Hematopoietic multipotent progenitor cell treated with erythropoietin and hydrocortisone succinate and interleukin-3 and kit ligand, for 15 days (in vitro differentiated cells): ENCODE results near the gene KRTAP6-3.

ENCODE experiments used
- DNase-seq: peaks from one replicate; pipeline ENCODE4 v3.0.0-alpha.2; 2015; ENCODE audit warnings: low spot score

KRTAP6-3 gene, protein sequence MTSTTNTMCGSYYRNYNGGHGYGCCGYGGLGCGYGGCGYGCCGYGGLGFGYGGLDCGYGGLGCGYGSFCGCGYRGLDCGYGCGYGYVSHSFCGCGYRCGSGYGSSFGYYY

DNA sequence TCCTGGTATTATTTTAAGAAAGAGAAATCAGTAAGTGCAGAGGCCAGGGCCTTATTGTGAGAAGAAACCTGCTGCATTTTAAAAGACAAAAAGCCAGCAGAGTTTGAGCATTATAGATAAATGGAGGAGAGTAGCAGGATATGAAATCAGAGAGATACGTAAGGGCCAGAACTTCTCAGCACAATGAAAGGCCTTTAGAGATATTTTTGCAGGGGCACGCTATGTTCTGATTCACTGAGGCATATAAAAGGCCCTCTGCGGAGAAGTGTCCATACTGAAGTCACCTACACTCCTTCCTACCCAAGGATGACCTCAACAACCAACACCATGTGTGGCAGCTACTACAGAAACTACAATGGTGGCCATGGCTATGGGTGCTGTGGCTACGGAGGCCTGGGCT is at the start of gene KRTAP6-3:
KRTAP6-3 (plus strand) TSS at position 301 of the 400 bp plus-strand sequence; CDS start at position 307, 6 bp downstream.
- no peak for DNase-seq

DNA sequence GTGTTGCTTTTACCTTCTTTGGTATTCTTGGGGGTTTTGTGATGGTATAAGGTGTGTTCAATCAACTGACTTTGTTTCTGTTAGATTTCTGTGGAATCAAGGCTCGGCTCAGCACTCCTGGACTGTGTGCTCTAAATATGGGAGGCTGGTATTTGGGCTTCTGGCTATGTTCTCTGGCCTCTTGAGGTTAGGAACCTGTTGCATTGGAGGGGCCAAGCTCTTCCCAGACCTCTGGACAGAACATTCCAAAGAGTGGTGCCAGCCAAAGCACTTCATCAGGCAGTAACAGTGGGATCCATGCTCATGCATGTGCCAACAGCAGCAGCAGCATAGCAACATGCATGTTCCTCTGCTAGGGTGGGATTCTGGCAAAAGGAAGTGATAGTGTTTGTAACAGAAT is 39.5 kb upstream of the KRTAP6-3 start:
- DNase-seq: no peak

DNA sequence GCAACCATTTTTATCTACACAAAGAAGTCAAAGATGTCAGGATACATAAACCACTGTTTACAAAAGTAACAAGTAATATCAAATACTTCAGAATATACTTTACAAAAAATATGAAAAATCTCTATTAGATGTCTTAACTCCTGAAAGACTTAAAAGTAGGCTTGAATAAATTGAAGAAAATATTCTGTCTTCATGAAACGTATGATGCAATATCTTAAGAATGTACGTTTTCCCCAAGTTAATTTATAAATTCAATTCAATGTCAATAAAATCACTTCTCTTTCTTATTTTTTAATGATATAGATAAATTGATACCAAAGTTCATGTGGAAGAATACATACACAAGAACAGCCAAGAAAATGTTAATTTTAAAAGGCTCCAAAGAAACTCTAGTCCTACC is 37.1 kb upstream of the KRTAP6-3 start:
- no peak for DNase-seq

DNA sequence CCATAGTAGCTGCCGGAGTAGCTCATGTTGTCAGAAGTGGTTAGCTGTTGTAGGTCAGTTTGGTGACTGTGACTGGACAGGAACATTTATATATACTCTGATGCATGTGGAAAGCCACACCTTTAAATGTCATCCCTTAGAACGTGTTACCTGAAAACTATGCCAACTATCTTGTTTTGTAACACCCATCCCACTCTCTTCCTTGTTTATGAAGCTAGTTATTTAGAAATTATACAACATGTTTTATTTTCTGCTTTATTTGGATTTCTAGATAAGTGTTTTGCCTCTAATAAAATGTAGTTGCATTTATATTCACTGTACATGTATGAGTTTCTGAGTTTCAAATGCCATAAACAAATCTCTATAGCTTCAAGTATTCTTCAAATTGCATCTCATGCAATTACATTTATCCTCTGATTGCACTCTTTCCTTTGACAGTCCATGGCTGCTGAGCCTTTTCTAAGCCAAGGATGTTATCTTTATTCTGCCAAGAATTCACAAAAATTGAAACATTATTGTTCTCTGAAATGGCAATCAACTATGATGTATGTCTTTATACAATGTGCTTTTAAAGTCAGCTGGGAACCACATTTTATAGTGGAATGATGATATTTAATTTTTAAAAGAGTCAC is 30.9 kb upstream of the KRTAP6-3 start, which contains the start of gene KRTAP19-7:
KRTAP19-7 (minus strand) TSS at position 51 of the 632 bp plus-strand sequence; CDS start at position 26, 25 bp downstream.
- DNase-seq: no peak

DNA sequence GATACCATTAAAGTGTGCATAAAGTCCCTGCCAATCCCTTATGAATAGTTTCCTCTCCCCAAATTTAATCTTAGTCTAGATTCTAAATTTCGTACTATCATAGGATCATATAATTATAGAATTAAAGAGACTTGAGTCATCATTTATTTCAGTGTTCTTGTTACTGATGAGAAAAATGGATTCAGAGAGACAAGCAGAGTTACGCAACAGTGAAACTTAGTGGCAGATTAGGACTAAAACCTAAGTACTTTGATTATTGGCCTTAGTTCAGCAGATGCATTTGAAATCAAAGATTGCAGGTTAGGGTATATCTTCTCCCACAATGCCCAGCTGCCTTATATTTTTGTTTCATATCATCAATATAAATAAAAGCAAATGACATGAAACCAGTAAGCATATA is 30.3 kb upstream of the KRTAP6-3 start:
- DNase-seq: no peak

DNA sequence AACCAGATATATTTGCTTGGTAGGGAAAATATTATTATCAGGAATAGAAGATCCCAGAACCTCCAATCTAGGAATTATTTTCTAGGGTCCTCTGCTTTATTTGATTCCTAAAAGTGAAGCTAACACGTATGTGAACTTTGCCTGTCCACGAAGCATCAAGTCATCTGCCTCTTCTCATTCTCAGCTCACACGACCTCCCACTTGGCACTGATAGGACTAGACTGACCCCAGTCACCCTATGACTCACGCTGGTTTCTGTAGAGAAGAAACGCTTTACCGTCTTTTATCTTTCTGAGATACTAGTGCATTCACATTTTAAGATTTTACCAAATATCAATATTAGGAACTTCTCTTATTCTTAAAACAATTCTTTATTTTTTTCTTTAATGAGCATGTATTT is 29.2 kb upstream of the KRTAP6-3 start:
- DNase-seq: no peak

DNA sequence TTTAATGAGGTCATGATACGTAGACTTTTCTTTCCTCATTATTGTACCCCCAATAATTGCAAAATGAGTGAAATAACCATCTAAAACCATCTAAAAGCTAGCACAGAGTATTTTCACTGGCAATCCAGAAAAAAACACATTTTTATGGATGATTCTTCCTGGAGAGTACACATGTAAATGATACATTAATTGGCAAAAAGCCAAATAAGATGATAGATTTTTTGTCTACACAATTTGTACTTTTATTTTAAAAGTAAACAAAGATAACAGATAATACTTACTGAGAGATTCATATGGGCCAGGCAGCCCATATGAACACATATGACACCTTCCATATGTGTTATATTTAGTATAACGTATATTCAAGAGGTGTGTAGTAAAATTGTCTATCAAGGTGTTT is 28.6 kb upstream of the KRTAP6-3 start:
- no peak for DNase-seq

DNA sequence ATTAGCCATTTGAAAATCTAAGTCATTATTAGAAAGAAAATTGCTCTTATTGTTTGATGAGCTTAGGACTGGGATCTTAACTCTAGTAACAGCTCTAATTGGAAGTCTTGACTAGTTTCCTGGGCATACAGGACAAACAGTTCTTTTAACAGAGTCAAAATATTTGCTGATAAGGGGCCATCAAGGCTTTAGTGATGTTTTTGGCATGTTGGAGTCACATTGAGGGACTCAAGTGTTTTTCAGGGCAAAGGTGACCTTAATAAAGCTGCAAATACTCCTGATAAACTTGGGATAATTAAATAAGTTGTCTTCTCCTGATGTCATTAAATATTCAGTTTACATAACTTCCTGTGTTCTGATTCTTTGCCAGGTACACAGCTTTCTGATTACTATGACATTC is 24.6 kb upstream of the KRTAP6-3 start:
- no peak for DNase-seq

DNA sequence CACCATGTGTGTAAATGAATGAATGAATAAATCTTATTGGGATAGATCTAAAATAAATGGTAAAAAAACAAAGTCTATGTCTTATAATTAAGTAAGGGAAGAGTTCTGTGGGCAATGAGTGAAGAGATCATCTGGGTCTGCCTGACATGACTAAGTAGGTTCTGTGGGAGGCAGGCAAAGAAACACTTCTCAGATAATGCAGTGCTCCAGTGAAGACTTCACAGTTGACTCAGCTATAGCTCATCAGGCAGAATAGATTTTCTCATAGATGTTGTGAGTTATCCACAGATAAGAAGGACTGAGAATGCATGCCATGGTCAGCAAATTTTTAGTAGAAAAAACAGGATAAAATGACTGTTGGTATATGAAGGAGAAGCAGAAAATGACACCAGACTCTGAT is 14.5 kb upstream of the KRTAP6-3 start:
- no peak for DNase-seq

DNA sequence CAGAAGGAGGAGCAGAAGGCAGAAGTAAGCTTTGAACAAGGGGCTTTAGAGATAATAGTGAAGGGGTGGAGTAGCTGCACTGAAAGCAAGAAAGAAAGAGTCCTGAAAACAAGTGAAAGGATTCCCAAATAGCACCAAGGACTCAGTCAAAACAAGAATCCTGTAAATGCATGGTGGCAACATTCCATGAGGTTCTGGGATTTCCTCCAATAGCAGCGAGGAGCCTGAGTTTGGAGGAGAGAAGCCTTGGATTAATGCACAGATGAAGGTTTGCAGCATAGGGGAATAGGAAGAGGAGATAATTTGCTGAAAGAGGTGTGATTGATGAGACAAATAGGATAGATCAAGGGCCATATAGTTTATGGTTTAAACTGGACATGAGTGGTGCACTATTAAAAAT is 12.9 kb upstream of the KRTAP6-3 start:
- DNase-seq: no peak

DNA sequence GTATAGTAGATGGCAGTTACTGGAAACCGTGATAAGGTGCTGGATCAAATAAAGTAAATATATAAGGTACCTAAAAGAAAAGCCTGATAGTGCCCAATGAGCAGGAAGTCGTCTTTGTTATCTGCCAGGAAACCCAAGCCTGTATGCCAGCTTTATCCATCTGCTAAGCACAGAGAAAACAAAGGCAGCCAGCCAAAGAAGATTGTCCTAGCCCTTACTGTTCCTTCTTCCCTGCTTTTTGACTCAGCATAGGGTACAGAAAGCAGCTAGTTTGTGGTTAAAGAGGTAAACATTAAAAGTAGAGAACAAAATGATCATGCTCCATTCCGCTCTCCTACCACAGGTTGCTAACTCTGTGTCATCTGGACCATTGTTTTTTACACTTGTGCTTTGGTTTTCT is 12.1 kb upstream of the KRTAP6-3 start:
- DNase-seq: no peak

DNA sequence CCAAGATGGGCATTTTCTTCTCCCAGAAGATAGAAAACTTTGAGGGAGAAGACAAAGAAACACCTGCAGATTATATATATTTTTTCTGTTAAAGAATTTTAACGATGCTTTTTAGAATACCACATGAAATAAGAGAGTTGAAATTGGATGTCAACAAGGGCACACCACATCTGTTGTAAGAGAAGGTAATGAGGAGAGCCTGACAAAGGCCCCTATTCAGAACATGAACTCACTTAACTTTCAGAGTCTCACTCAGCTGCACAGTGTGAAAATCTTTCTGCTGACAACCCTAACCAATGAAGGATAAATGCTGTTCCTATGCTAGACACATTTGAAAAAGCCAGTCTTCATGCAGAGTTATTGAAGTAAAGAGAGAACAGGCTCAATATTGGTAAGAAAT is 9.4 kb upstream of the KRTAP6-3 start:
- DNase-seq: no peak

DNA sequence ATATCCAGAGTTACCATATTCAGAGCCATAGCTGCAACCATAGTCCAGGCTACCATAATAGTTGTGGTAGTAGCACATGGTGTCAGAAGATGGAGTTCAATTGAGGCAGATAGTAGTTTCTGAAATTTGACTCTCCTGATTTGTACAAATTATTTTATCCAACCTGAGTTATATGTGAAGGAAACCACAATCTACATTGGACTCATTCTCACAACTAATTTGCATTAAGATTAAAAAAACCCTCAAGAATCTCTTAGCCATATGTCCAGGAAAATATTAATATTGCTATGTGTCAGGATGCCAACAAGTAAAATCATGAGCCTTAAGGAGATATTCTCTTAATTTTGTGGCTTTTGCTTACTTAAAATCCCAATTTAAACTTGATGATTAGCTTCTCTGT is 1.9 kb upstream of the KRTAP6-3 start, which contains the start of gene KRTAP22-2:
KRTAP22-2 (minus strand) TSS at position 101 of the 400 bp plus-strand sequence.
- DNase-seq: no peak

DNA sequence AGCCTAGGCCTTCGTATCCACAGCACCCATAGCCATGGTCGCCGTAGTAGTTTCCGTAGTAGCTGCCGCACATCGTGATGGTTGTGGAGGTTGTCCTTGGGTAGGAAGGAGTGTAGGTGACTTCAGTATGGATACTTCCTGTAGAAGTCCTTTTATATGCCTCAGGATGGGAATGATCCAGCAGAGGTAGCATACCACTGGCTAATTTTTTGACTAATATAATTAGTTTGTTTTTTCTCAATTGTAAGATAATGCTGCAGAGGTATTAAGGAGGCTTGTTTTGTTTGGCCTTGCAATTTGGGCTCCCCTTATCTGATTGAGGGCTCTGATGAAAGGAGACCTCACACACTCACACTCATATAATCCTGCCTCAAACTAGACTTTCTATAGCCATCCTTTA is 6.6 kb downstream of the KRTAP6-3 start, which contains the start of gene KRTAP6-2:
KRTAP6-2 (minus strand) TSS at position 101 of the 400 bp plus-strand sequence; CDS start at position 73, 28 bp downstream.
- DNase-seq: no peak

DNA sequence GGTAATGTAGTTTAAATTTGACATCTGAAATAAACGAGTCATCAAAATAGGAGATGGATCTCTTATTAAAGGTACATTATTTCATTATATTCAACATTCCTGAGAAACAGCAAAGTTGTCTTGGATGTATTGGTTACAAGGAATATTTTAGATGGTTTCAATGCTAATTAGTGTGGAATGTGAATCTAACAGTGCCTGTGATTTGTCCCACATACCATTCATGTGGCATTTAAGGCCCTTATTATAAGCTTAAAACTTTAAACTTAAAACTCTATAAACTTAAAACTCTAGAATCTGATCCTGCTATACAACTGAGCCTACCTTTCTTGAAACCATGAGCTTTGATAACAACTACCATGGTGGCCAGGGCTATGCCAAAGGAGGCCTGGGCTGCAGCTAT is 8.5 kb downstream of the KRTAP6-3 start, which contains the start of gene KRTAP22-1:
KRTAP22-1 (plus strand) TSS at position 301 of the 400 bp plus-strand sequence.
- no peak for DNase-seq

DNA sequence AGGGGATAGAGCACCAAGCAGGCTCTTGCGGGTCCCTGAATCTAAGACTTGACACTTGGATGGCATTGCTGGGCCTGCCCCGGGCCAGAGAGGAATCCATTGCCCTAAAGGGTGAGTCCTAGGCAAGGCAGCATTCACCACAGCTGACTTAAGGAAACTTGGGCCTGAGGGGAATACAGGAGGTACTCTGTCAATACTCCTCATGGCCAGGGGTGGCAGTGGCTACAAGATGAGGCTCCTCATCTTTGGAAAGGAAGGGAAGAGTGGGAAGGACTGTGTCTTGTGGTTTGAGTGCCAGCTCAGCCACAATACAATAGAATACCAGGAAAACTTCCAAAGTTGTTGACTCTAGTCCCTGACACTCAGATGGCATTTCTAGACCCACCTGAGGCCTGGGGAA is 13.7 kb downstream of the KRTAP6-3 start:
- no peak for DNase-seq

DNA sequence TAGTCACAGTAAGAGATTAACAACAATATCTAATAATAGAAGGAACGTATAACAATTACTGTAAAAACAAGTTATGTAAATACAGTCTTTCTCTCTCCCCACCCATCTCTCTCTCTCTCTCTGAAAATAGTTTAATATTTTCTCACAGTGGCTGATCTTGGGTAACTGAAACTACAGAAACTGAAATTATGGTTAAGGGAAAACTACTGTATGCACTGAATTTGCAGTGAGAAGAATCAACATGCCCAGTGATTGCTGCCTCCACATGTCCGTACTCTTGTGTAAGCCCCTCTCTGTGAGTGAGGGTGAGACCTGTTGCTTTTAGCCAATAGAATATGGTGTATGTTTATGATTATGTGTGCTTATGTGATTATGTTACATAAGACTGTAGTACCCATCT is 19.9 kb downstream of the KRTAP6-3 start:
- no peak for DNase-seq

DNA sequence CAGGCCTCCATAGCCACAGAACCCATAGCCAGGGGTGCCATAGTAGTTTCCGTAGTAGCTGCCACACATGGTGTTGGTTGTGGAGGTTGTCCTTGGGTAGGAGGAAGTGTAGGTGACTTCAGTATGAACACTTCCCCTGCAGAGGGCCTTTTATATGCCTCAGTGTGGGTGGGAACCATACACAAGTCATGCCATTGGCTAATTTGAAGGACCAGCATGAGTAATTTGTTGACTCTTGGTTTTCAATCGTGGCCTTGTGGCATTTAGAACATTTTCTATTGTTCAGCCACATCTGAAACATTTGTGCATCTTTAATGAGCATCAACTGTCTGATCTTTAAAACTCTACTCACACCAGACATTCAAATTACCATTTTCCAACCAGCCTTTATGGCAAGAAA is 21.6 kb downstream of the KRTAP6-3 start, which contains the start of gene KRTAP6-1:
KRTAP6-1 (minus strand) TSS at position 95 of the 400 bp plus-strand sequence; CDS start at position 69, 26 bp downstream.
- no peak for DNase-seq

DNA sequence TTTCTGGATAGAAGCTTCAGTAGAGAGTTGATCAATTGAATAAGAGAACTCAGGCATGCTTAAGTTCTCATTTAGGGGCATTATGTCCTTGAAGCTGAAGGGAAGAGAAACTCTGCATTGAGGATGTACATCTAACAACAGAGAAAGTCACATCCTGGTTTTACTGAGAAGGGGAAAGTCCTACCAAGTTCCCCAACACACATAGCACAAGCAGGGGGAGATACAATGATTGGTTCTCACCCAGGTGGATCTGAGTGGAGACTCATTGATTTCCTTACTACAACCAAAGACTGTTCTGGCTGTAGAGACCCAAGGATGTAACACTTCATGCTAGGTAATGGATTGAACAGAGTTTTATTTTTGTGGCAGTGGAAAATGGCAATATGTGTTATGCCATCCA is 23.0 kb downstream of the KRTAP6-3 start:
- no peak for DNase-seq

DNA sequence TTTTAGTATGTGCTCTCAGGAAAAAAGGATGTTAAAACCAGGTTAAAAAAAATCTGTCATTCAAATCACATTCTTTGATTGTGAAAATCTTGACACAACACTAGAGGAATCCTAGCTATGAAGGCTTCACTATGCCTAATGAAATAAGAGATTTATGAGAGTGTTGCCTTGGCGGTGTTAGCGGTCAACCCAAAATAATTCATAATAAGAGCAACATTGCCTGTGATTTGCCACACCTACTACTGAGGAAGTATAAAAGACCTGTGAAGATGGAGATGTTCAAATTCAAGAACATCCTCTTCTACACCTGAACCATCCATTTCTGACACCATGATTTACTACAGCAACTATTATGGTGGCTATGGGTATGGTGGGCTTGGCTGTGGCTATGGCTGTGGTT is 23.9 kb downstream of the KRTAP6-3 start, which contains the start of gene KRTAP20-1:
KRTAP20-1 (plus strand) TSS at position 301 of the 400 bp plus-strand sequence; CDS start at position 331, 30 bp downstream.
- DNase-seq: no peak

DNA sequence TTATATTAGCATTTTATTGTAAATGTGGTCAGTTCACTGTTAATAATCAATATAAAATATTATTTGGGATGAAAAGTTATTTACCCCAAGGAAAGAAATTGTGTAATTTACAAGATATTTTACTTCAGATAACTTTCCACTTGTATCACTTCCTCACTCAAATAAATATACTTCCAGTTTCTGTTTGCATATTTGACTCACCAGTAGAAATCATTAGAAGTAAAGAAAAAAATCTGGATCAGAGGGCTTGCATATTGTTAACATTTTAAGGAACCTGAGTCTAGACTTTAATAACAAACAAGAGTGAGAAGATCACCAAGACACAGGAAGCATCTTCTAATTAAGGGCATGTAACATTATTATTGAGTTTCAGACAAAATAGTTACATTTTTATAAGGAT is 27.8 kb downstream of the KRTAP6-3 start:
- no peak for DNase-seq

DNA sequence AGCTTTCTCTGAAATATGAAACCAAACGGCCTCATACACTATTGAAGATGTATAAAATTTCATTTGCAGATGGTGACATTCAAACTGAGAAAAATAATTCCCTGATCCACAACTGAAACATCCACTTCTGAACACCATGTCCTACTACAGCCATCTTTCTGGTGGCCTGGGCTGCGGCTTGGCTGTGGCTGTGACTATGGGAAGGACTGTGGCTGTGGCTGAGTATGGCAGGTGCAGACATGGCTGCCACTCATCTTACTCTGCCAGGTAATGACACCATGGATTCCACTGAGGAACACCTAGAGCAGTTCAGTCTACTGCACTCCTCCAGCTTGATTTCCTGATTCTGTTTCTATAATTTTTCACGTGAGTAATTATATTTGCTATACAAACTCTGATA is 28.3 kb downstream of the KRTAP6-3 start, which contains the start of gene KRTAP20-4:
KRTAP20-4 (plus strand) TSS at position 106 of the 400 bp plus-strand sequence.
- no peak for DNase-seq

DNA sequence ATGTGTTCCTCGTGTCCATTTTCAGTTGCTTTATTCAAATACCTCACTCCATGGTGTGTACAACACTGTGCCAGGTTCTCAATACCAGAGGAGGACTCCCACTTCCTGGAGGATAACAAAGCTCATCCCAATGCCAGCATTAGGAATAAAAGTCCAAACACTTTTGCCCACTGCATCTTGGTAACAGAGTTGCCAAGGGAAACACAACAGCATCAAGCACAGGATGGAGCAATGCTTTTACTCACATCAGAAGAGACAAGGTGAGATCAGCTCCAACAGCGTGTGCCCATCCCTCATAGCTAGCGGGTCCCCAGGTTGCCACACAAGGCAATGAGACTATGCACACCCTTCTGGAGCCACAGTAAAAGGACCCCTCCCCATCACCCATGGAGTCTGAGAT is 31.1 kb downstream of the KRTAP6-3 start:
- DNase-seq: no peak
